Measurements from ENCODE around the gene TACR3. TPM values are rescaled to one million over a fixed set of nuclear protein-coding genes. Genes with fewer than 3 reads are reported as not detected.
A peak's percentile ranks its signal among the peaks of the same experiment; 100 is the strongest.
"Not testable (repeated sequence)": the region's sequence is repeated elsewhere in the genome, so short reads cannot be mapped to it uniquely, and the experiment has no call there.

TACR3 gene
- total and polyA plus RNA-seq, 2 experiments from 2014 or later: 0.27 TPM; not detected in 1

DNA sequence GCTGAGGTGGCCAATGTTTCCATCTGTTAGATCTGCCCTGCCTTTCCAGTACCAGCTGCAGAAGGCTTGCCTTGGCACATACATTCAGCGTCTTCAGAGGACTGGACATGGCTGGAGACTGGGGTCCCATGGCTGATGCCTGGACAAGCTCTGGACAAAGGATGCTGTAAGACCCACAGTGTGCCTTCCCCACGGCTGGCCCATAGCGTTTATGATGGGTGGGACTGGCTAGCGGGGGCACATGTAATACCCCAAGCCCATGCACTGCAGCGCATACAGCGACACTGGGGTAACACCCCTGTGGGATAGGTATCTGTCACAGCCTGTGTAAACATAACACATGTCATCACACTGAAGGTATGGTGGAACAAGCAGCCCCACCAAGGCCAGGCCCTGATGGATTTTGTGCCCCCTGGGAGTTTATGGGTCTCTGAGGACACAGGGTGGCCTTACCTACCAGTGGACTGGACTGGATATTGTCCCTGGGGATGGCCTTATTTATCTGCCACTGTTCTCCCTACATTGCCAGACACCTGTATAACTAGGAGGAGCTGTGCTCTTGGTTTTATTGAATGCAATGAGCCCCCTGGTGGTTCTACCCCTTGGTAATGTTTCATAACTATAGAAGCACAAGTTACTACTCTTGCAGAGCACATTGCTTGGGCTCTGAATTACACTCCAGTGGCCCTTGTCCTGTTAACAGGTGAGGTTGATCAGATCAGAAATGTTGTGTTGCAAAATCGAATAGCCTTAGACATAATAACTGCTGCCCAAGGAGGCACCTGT, 34.3 kb upstream of the TACR3 start:
- 90% methylated on average over 7 of the region's 7 CpGs for WGBS (ENCODE audit: low lambda C conversion rate, missing lambda C conversion rate)
- Histone ChIP-seq H3K4me3 (no peak overlapping the region), H4K20me1 (ENCODE audit: insufficient read depth, poor library complexity, severe bottlenecking) (no peaks in the 10 kb centered on the region), H3K4me1 (ENCODE audit: insufficient read depth) (no peaks in the 10 kb centered on the region), H3K9me3 (ENCODE audit: low read depth) (no peaks in the 10 kb centered on the region), H3K27ac (no peak overlapping the region), H3K9me2 (replicated peaks; ENCODE audit: insufficient read depth) (no peaks in the 10 kb centered on the region), H2AFZ (no peak overlapping the region), H3K36me3 (replicated peaks; ENCODE audit: insufficient read depth, low read depth) (no peaks in the 10 kb centered on the region), H3K79me2 (no peaks in the 10 kb centered on the region), H3K27me3 (no peaks in the 10 kb centered on the region), H3K4me2 (no peak overlapping the region)
- TF ChIP-seq EZH2phosphoT487 (IDR thresholded peaks at IDR 0.05; ENCODE audit: low read depth, severe bottlenecking, unreplicated experiment): no peak
- no peak for TF ChIP-seq CTCF (IDR thresholded peaks at IDR 0.05; ENCODE audit: poor library complexity)
- TF ChIP-seq EZH2 (IDR thresholded peaks at IDR 0.05; ENCODE audit: borderline replicate concordance): no peak
- DNase-seq (ENCODE audit: low spot score): no peak

GRCh38 chr4:103723150-103723549, 3.4 kb upstream of the TACR3 start:
- not testable (repeated sequence) for H4K20me1 ChIP-seq (ENCODE audit: insufficient read depth, poor library complexity, severe bottlenecking); H3K36me3 ChIP-seq (replicated peaks; ENCODE audit: insufficient read depth, low read depth); H3K9me3 ChIP-seq (ENCODE audit: low read depth); H3K27ac ChIP-seq; H2AFZ ChIP-seq; H3K4me2 ChIP-seq; H3K4me1 ChIP-seq (ENCODE audit: insufficient read depth); DNase-seq (ENCODE audit: low spot score); H3K79me2 ChIP-seq; H3K4me3 ChIP-seq; H3K9me2 ChIP-seq (replicated peaks; ENCODE audit: insufficient read depth)
- WGBS (ENCODE audit: low lambda C conversion rate, missing lambda C conversion rate): 93% methylated on average over 14 of the region's 27 CpGs
- peaks cover 25% of the 10 kb centered on the region for H3K27me3 ChIP-seq

- H3K4me3 ChIP-seq: no peak overlapping the region
- WGBS (ENCODE audit: low lambda C conversion rate, missing lambda C conversion rate): 100% methylated on average over 3 of the region's 3 CpGs
- H3K9me3 ChIP-seq (ENCODE audit: low read depth): no peaks in the 10 kb centered on the region
- no peak overlapping the region for H2AFZ ChIP-seq
- H3K27ac ChIP-seq: no peak overlapping the region
- H3K27me3 ChIP-seq: peaks cover 26% of the 10 kb centered on the region
- no peaks in the 10 kb centered on the region for H3K9me2 ChIP-seq (replicated peaks; ENCODE audit: insufficient read depth)
- H3K79me2 ChIP-seq: no peaks in the 10 kb centered on the region
- DNase-seq (ENCODE audit: low spot score): no peak
- no peak overlapping the region for H3K4me2 ChIP-seq
- H4K20me1 ChIP-seq (ENCODE audit: insufficient read depth, poor library complexity, severe bottlenecking): no peaks in the 10 kb centered on the region
- peaks cover 4% of the 10 kb centered on the region for H3K4me1 ChIP-seq (ENCODE audit: insufficient read depth)
- H3K36me3 ChIP-seq (replicated peaks; ENCODE audit: insufficient read depth, low read depth): no peaks in the 10 kb centered on the region
- TF ChIP-seq EZH2 (IDR thresholded peaks at IDR 0.05; ENCODE audit: borderline replicate concordance) (no peak), EZH2phosphoT487 (IDR thresholded peaks at IDR 0.05; ENCODE audit: low read depth, severe bottlenecking, unreplicated experiment) (no peak), CTCF (IDR thresholded peaks at IDR 0.05; ENCODE audit: poor library complexity) (no peak)
These were observed 1.5 kb upstream of the TACR3 start for GRCh38 chr4:103721251-103721650.

DNA sequence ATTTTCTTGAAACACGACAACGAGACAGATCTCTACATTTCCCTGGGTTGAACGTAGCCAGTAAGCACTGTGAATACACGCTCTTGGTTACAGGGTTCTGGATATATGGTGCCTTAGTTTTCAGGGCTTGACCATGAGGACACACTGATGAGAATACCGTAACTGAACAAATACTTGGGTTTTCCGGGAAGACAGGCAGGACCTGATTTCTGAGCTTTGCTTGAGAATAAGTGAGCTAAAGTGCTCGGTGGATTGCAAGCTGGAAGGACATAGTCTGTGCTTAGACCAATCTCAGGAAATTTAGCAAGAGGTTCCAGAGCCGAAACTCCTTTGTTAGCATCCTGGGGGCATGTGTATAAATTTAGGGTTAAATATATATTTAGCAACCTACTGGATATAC, 876 bp upstream of the TACR3 start:
- Histone ChIP-seq H3K4me3 (peak overlapping the region; percentile 34), H3K36me3 (replicated peaks; ENCODE audit: insufficient read depth, low read depth) (no peaks in the 10 kb centered on the region), H3K9me2 (replicated peaks; ENCODE audit: insufficient read depth) (no peaks in the 10 kb centered on the region), H3K4me1 (ENCODE audit: insufficient read depth) (peaks cover 4% of the 10 kb centered on the region), H2AFZ (peak overlapping the region; percentile 41), H3K79me2 (no peaks in the 10 kb centered on the region), H4K20me1 (ENCODE audit: insufficient read depth, poor library complexity, severe bottlenecking) (no peaks in the 10 kb centered on the region), H3K9me3 (ENCODE audit: low read depth) (no peaks in the 10 kb centered on the region), H3K27me3 (peaks cover 26% of the 10 kb centered on the region), H3K4me2 (peak overlapping the region; percentile 94), H3K27ac (no peak overlapping the region)
- DNase-seq (ENCODE audit: low spot score): no peak
- WGBS (ENCODE audit: low lambda C conversion rate, missing lambda C conversion rate): 69% methylated on average over 8 of the region's 8 CpGs
- TF ChIP-seq EZH2phosphoT487 (IDR thresholded peaks at IDR 0.05; ENCODE audit: low read depth, severe bottlenecking, unreplicated experiment) (no peak), CTCF (IDR thresholded peaks at IDR 0.05; ENCODE audit: poor library complexity) (no peak), EZH2 (IDR thresholded peaks at IDR 0.05; ENCODE audit: borderline replicate concordance) (no peak)

Measured in hepatocyte (in vitro differentiated cells).